CD4-positive, alpha-beta T cell (primary cell): ENCODE data around the gene TPCN1. TPM values are rescaled to one million over a fixed set of nuclear protein-coding genes. Genes with fewer than 3 reads are reported as not detected.

Experiments
- ATAC-seq: fragments of 200-7000 bp; cut with Tn5 transposase; one replicate; pipeline ENCODE4 v1.10.0; 2022; ENCODE audit warnings: mild to moderate bottlenecking; ENCODE audit not compliant: poor library complexity
- CTCF ChIA-PET: fragments of 350-600 bp; sonication (Branson Sonifier 250); formaldehyde crosslinking; loops from one replicate; lab custom pipeline; 2021; ENCODE audit warnings: antibody characterized with exemption, inconsistent platforms; lab: Charles Lee
- POLR2A ChIA-PET: fragments of 350-600 bp; sonication (Branson Sonifier 250); formaldehyde crosslinking; loops from one replicate; lab custom pipeline; 2021; ENCODE audit warnings: antibody characterized with exemption, inconsistent platforms; lab: Charles Lee
- DNase-seq, 14 experiments: peaks; one replicate each; pipeline ENCODE4 v3.0.0-alpha.2; 2013 to 2020; ENCODE audit warnings: mixed read lengths in 2 of 14
- H3K27ac ChIP-seq, 2 donors: one replicate each; pipeline versions ENCODE4 v1.5.1 to v1.7.0; 2013; ENCODE audit warnings: low read length in 2 of 2, low read depth in 1 of 2, mild to moderate bottlenecking in 1 of 2
- H3K27me3 ChIP-seq, 2 experiments: 1 replicate in 1 of 2; 2 replicates in 1 of 2; pipeline versions ENCODE4 v1.6.1 to v1.7.0; 2013; ENCODE audit warnings: low read length in 2 of 2, control low read depth in 1 of 2, mild to moderate bottlenecking in 1 of 2, moderate library complexity in 1 of 2; ENCODE audit not compliant: insufficient read depth in 2 of 2, control insufficient read depth in 1 of 2
- H3K36me3 ChIP-seq: one replicate; pipeline ENCODE4 v1.6.1; 2013; ENCODE audit warnings: low read length, control low read depth; ENCODE audit not compliant: insufficient read depth
- H3K4me1 ChIP-seq: one replicate; pipeline ENCODE4 v1.6.1; 2013; ENCODE audit warnings: low read length, control low read depth; ENCODE audit not compliant: insufficient read depth
- H3K4me3 ChIP-seq: one replicate; pipeline ENCODE4 v1.5.1; 2013; ENCODE audit warnings: mild to moderate bottlenecking, low read length, moderate library complexity
- H3K9me3 ChIP-seq, 2 experiments: 1 replicate in 1 of 2; 2 replicates in 1 of 2; pipeline versions ENCODE4 v1.6.1 to v1.7.0; 2013; ENCODE audit warnings: low read length in 2 of 2, mild to moderate bottlenecking in 2 of 2, control low read depth in 1 of 2, moderate library complexity in 1 of 2; ENCODE audit not compliant: control insufficient read depth in 1 of 2, insufficient read depth in 1 of 2
- H3K27ac Mint-ChIP-seq: one replicate; pipeline ENCODE4 v1.8.0; 2020; ENCODE audit warnings: mixed read lengths
- H3K27me3 Mint-ChIP-seq: one replicate; pipeline ENCODE4 v1.8.0; 2021; ENCODE audit warnings: mixed read lengths
- H3K36me3 Mint-ChIP-seq: one replicate; pipeline ENCODE4 v1.8.0; 2021; ENCODE audit warnings: low read depth, mixed read lengths
- H3K4me1 Mint-ChIP-seq: one replicate; pipeline ENCODE4 v1.8.0; 2021; ENCODE audit warnings: low read depth, mixed read lengths
- H3K4me3 Mint-ChIP-seq: one replicate; pipeline ENCODE4 v1.8.0; 2020; ENCODE audit warnings: mild to moderate bottlenecking, mixed read lengths
- H3K9me3 Mint-ChIP-seq: one replicate; pipeline ENCODE4 v1.8.0; 2020; ENCODE audit warnings: mixed read lengths
- intact Hi-C, 2 experiments: fragments of 100-400 bp; cut with DNase I in 1 of 2; cut with micrococcal nuclease in 1 of 2; formaldehyde crosslinking; loops; one replicate each; pipeline versions ENCODE4 v1.15.1 to v1.9.0; 2023 to 2025; cut with DNase I, micrococcal nuclease
- total RNA-seq, 174 experiments: library from RNA in 2 of 174; stranded (reverse) in 2 of 174; gene quantifications; one replicate each; pipeline ENCODE4 v1.2.3 and lab custom pipeline; 2021 to 2026
- TF ChIP-seq, protein P1 (sequence below): fragments of 200-600 bp; IDR thresholded peaks from one replicate; pipeline ENCODE4 v1.8.0; 2022; ENCODE audit warnings: antibody characterized with exemption, mild to moderate bottlenecking

Gene TPCN1
- total RNA-seq, 2 experiments from 2014 or later: 52.4 to 59.7 TPM

DNA sequence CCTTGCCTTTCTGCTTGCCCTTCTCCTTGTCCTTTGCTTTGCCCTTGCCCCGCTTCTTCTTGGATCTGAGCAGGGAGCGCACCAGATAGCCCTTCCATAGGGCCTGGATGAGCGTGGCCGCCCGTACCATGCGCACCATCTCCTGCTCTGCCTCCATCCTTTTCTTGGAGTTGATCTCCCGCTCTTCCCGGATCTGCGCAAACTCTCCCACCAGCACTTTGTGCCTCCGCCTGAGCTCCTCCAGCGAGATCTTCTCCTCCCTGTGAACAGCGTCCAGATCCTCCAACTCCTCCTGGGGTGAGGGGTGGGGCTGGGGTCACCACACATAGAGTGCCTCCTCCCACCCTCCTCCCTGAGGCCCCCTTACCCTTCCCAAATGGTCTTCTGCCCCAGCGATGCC lies 25.7 kb upstream of the TPCN1 start:
- peaks cover 17% of the 10 kb centered on the region for H3K36me3 ChIP-seq
- peaks cover 6% of the 10 kb centered on the region for H3K4me1 ChIP-seq
- H3K9me3 ChIP-seq: no peaks in the 10 kb centered on the region
- no peaks in the 10 kb centered on the region for H3K27me3 Mint-ChIP-seq
- no peak overlapping the region for H3K4me3 ChIP-seq
- H3K27me3 ChIP-seq: no peaks in the 10 kb centered on the region
- no peak for ATAC-seq
- no peaks in the 10 kb centered on the region for H3K9me3 Mint-ChIP-seq
- POLR2A ChIA-PET: no interaction called here
- DNase-seq: no peak
- H3K4me3 Mint-ChIP-seq: no peak overlapping the region
- intact Hi-C loops: loop anchor here (2.0 to 10.0 kb wide), 5 partner anchors 37 to 717 kb away; partner anchors contain the start of gene SDSL (in 1 of the 2)
- peaks cover 24% of the 10 kb centered on the region for H3K36me3 Mint-ChIP-seq
- TF ChIP-seq, protein P1, sequence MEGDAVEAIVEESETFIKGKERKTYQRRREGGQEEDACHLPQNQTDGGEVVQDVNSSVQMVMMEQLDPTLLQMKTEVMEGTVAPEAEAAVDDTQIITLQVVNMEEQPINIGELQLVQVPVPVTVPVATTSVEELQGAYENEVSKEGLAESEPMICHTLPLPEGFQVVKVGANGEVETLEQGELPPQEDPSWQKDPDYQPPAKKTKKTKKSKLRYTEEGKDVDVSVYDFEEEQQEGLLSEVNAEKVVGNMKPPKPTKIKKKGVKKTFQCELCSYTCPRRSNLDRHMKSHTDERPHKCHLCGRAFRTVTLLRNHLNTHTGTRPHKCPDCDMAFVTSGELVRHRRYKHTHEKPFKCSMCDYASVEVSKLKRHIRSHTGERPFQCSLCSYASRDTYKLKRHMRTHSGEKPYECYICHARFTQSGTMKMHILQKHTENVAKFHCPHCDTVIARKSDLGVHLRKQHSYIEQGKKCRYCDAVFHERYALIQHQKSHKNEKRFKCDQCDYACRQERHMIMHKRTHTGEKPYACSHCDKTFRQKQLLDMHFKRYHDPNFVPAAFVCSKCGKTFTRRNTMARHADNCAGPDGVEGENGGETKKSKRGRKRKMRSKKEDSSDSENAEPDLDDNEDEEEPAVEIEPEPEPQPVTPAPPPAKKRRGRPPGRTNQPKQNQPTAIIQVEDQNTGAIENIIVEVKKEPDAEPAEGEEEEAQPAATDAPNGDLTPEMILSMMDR: no peak
- no peak overlapping the region for H3K27ac ChIP-seq
- H3K27ac Mint-ChIP-seq: no peak overlapping the region
- CTCF ChIA-PET: interaction anchor here (1.3 to 1.7 kb wide), 2 partner anchors 21 to 37 kb away, joined by 3 to 7 read pairs; no protein-coding TSS in a partner anchor
- no peaks in the 10 kb centered on the region for H3K4me1 Mint-ChIP-seq

DNA sequence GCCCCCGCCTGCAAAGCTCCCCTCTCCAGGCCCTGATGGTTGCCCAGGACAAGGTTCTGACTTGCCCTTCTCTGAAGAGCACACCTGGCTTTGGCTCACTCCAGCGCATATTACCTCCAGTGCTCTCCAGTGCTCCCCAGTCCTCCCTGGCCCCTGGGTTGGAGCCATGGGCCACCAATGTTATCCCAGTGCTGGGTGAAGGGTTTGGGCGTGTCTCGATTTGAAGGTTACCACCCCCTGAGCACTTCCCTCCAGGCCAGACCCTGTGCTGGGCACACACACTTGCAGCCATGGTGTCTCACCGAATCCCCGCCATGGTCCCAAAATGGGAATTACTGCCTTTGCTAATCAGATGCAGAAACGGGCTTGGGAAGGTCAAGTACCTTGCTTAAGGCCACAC lies 24.7 kb upstream of the TPCN1 start:
- CTCF ChIA-PET: interaction anchor here (0.9 kb wide), 1 partner anchor 39 kb away, joined by 3 read pairs; no protein-coding TSS in a partner anchor
- no peak overlapping the region for H3K4me3 ChIP-seq
- POLR2A ChIA-PET: no interaction called here
- ATAC-seq (no peak), DNase-seq (no peak)
- peaks cover 7% of the 10 kb centered on the region for H3K36me3 ChIP-seq
- no peak overlapping the region for H3K27ac Mint-ChIP-seq
- H3K4me3 Mint-ChIP-seq: no peak overlapping the region
- no peaks in the 10 kb centered on the region for H3K9me3 Mint-ChIP-seq
- H3K9me3 ChIP-seq: no peaks in the 10 kb centered on the region
- TF ChIP-seq, protein P1: no peak
- peaks cover 16% of the 10 kb centered on the region for H3K36me3 Mint-ChIP-seq
- H3K4me1 Mint-ChIP-seq: no peaks in the 10 kb centered on the region
- no peak overlapping the region for H3K27ac ChIP-seq
- H3K4me1 ChIP-seq: peaks cover 6% of the 10 kb centered on the region
- H3K27me3 Mint-ChIP-seq: no peaks in the 10 kb centered on the region
- no peaks in the 10 kb centered on the region for H3K27me3 ChIP-seq
- intact Hi-C loops: loop anchor here (5.0 to 10.0 kb wide), 4 partner anchors 36 to 716 kb away; partner anchors contain the start of gene SDSL (in 1 of the 2)

DNA sequence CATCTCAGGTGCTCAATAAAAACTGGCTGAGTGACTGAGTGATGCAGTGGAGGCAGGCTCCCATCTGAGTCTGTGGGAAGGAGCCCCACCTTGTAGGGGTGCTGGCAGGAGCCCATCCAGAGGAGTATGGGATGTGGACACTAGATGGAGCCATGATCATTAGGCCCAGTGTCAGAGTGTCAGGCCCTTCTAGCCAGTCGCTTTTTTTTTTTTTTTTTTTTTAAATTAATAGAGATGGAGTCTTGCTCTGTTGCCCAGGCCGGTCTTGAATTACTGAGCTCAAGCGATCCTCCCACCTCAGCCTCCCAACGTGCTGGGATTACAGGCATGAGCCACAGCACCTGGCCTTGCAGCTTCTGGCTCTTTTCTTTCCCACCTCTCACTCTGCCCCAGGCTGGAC lies 24.3 kb upstream of the TPCN1 start:
- H3K27me3 ChIP-seq: no peaks in the 10 kb centered on the region
- no peak overlapping the region for H3K27ac Mint-ChIP-seq
- DNase-seq: peak; percentile 33 to 86 (median 46)

More for the DNA sequence above, 24.3 kb upstream of the TPCN1 start:
- no peaks in the 10 kb centered on the region for H3K27me3 Mint-ChIP-seq
- CTCF ChIA-PET: interaction anchor here (0.6 to 0.9 kb wide), 5 partner anchors 13 to 1341 kb away, joined by 3 to 5 read pairs (median 3); no protein-coding TSS in a partner anchor
- intact Hi-C loops: loop anchor here (1.0 to 10.0 kb wide), 6 partner anchors 35 to 715 kb away; partner anchors contain the start of gene SDSL (in 1 of the 2)
- no peaks in the 10 kb centered on the region for H3K9me3 Mint-ChIP-seq
- Histone ChIP-seq H3K4me1 (peaks cover 6% of the 10 kb centered on the region), H3K36me3 (peaks cover 3% of the 10 kb centered on the region), H3K9me3 (no peaks in the 10 kb centered on the region), H3K27ac (no peak overlapping the region), H3K4me3 (no peak overlapping the region)
- POLR2A ChIA-PET: no interaction called here
- peaks cover 12% of the 10 kb centered on the region for H3K36me3 Mint-ChIP-seq
- TF ChIP-seq, protein P1: peak; percentile 75
- H3K4me3 Mint-ChIP-seq: no peak overlapping the region
- no peaks in the 10 kb centered on the region for H3K4me1 Mint-ChIP-seq
- peak; percentile 99 for ATAC-seq
